OCI-LY1 (cell line): ENCODE data around the gene CANT1.

Experiments
- H2AFZ ChIP-seq: fragments of 200-600 bp; sonication (generic), shearing (Covaris generic); 2 replicates; pipeline ENCODE4 v1.6.0; 2014; ENCODE audit warnings: antibody characterized with exemption, mild to moderate bottlenecking, low read length
- H3F3A ChIP-seq: fragments of 200-600 bp; sonication (generic), shearing (Covaris generic); 2 replicates; pipeline ENCODE4 v1.6.0; 2014; ENCODE audit warnings: mild to moderate bottlenecking, antibody characterized with exemption, low read length, moderate library complexity; ENCODE audit not compliant: insufficient read depth
- H3K27ac ChIP-seq: fragments of 200-600 bp; sonication (generic); 2 replicates; pipeline ENCODE4 v1.5.1; 2014; ENCODE audit warnings: low read length, mixed run types, mild to moderate bottlenecking, low read depth; ENCODE audit not compliant: poor library complexity, severe bottlenecking
- H3K27me3 ChIP-seq: fragments of 200-600 bp; sonication (generic); 2 replicates; pipeline ENCODE4 v1.6.0; 2014; ENCODE audit warnings: antibody characterized with exemption, mild to moderate bottlenecking, low read length, moderate library complexity; ENCODE audit not compliant: insufficient read depth
- H3K36me3 ChIP-seq: fragments of 200-600 bp; sonication (generic); 2 replicates; pipeline ENCODE4 v1.6.1; 2014; ENCODE audit warnings: mild to moderate bottlenecking, antibody characterized with exemption, low read length, moderate library complexity, mixed read lengths; ENCODE audit not compliant: insufficient read depth
- H3K4me1 ChIP-seq: fragments of 200-600 bp; sonication (generic); 2 replicates; pipeline ENCODE4 v1.5.1; 2014; ENCODE audit warnings: mild to moderate bottlenecking, low read length, moderate library complexity; ENCODE audit not compliant: insufficient read depth, severe bottlenecking
- H3K4me2 ChIP-seq: fragments of 200-600 bp; sonication (generic), shearing (Covaris generic); 2 replicates; pipeline ENCODE4 v1.6.1; 2014; ENCODE audit warnings: low read length
- H3K4me3 ChIP-seq: fragments of 200-600 bp; sonication (generic); 2 replicates; pipeline ENCODE4 v1.5.1; 2014; ENCODE audit warnings: low read length, low read depth, mild to moderate bottlenecking, mixed read lengths; ENCODE audit not compliant: poor library complexity, severe bottlenecking
- H3K79me2 ChIP-seq: fragments of 200-600 bp; shearing (Covaris generic); 2 replicates; pipeline ENCODE4 v1.6.1; 2016; ENCODE audit warnings: mixed run types, low read length, mixed read lengths; ENCODE audit not compliant: insufficient read depth
- H3K9ac ChIP-seq: fragments of 200-600 bp; sonication (generic), shearing (Covaris generic); 2 replicates; pipeline ENCODE4 v1.6.1; 2014; ENCODE audit warnings: mild to moderate bottlenecking, low read length, mixed read lengths
- H3K9me2 ChIP-seq: fragments of 200-600 bp; sonication (generic), shearing (Covaris generic); 2 replicates; pipeline ENCODE4 v1.6.1; 2014; ENCODE audit warnings: low read depth, mild to moderate bottlenecking, low read length, mixed read lengths
- H3K9me3 ChIP-seq: fragments of 200-600 bp; shearing (Covaris generic); 2 replicates; pipeline ENCODE4 v1.6.1; 2014; ENCODE audit warnings: low read length, mixed read lengths
- H4K20me1 ChIP-seq: fragments of 200-600 bp; sonication (generic), shearing (Covaris generic); 2 replicates; pipeline ENCODE4 v1.6.0; 2016; ENCODE audit warnings: mild to moderate bottlenecking, low read length; ENCODE audit not compliant: insufficient read depth
- CTCF ChIP-seq: fragments of 200-600 bp; sonication (generic), shearing (Covaris generic); IDR thresholded peaks from 2 replicates; pipeline ENCODE4 v1.5.1; 2017; ENCODE audit warnings: mild to moderate bottlenecking, antibody characterized with exemption, low read length, moderate library complexity, mixed read lengths
- EZH2 ChIP-seq: fragments of 200-600 bp; sonication (generic), shearing (Covaris generic); IDR thresholded peaks from 2 replicates; pipeline ENCODE4 v1.8.0; 2017; ENCODE audit warnings: borderline replicate concordance, mixed run types, mild to moderate bottlenecking, antibody characterized with exemption, low read length, moderate library complexity, mixed read lengths

CANT1 gene

GRCh38 chr17:79017546-79018369 lies 8.2 kb upstream of the CANT1 start:
- H3K9me2 ChIP-seq, result no peaks in the 10 kb centered on the region
- H3K4me3 ChIP-seq, result no peak overlapping the region
- H3K27me3 ChIP-seq, result peaks cover 4% of the 10 kb centered on the region; the same call in 1 of the 2 replicates
- H3K4me1 ChIP-seq, result no peaks in the 10 kb centered on the region
- peaks cover 20% of the 10 kb centered on the region; the same call in 1 of the 2 replicates for H3K9me3 ChIP-seq
- H4K20me1 ChIP-seq, result no peaks in the 10 kb centered on the region
- H2AFZ ChIP-seq, result no peak overlapping the region
- no peaks in the 10 kb centered on the region for H3K79me2 ChIP-seq
- no peak for TF ChIP-seq EZH2
- TF ChIP-seq CTCF, result no peak
- no peak overlapping the region for H3K9ac ChIP-seq
- no peak overlapping the region for H3K4me2 ChIP-seq
- no peaks in the 10 kb centered on the region for H3K36me3 ChIP-seq
- no peak overlapping the region for H3K27ac ChIP-seq
- H3F3A ChIP-seq, result no peaks in the 10 kb centered on the region

GRCh38 chr17:79014158-79014758 lies 4.7 kb upstream of the CANT1 start:
- TF ChIP-seq CTCF (no peak), EZH2 (no peak)
- H3K36me3 ChIP-seq, result no peaks in the 10 kb centered on the region
- H3K27me3 ChIP-seq, result peaks cover 3% of the 10 kb centered on the region; the same call in 1 of the 2 replicates
- peaks cover 20% of the 10 kb centered on the region; the same call in 1 of the 2 replicates for H3K9me3 ChIP-seq
- no peaks in the 10 kb centered on the region for H3K79me2 ChIP-seq
- H3K4me2 ChIP-seq, result no peak overlapping the region
- H3K27ac ChIP-seq, result no peak overlapping the region
- no peak overlapping the region for H2AFZ ChIP-seq
- H3K9ac ChIP-seq, result no peak overlapping the region
- H3K4me1 ChIP-seq, result peaks cover 7% of the 10 kb centered on the region
- no peaks in the 10 kb centered on the region for H3F3A ChIP-seq
- no peak overlapping the region for H3K4me3 ChIP-seq
- no peaks in the 10 kb centered on the region for H4K20me1 ChIP-seq
- H3K9me2 ChIP-seq, result no peaks in the 10 kb centered on the region

GRCh38 chr17:79012563-79013134 lies 3.1 kb upstream of the CANT1 start:
- Histone ChIP-seq H3K4me3 (no peak overlapping the region), H3K27ac (no peak overlapping the region), H3K9me2 (no peaks in the 10 kb centered on the region), H3K9me3 (peaks cover 20% of the 10 kb centered on the region; the same call in 1 of the 2 replicates), H3K4me2 (no peak overlapping the region), H4K20me1 (no peaks in the 10 kb centered on the region), H3K4me1 (peaks cover 21% of the 10 kb centered on the region), H3K36me3 (no peaks in the 10 kb centered on the region), H3K27me3 (no peaks in the 10 kb centered on the region), H3K79me2 (no peaks in the 10 kb centered on the region), H3F3A (no peaks in the 10 kb centered on the region), H2AFZ (no peak overlapping the region), H3K9ac (no peak overlapping the region)
- no peak for TF ChIP-seq EZH2
- TF ChIP-seq CTCF, result no peak
